ENCODE measurements around the gene AP1B1. TPM values are rescaled to one million over a fixed set of nuclear protein-coding genes. Genes with fewer than 3 reads are reported as not detected.
A peak's percentile ranks its signal among the peaks of the same experiment; 100 is the strongest.

AP1B1 gene
- total and polyA plus RNA-seq, 4 donors, result 22.3 to 71.9 (median 44.2) TPM

DNA sequence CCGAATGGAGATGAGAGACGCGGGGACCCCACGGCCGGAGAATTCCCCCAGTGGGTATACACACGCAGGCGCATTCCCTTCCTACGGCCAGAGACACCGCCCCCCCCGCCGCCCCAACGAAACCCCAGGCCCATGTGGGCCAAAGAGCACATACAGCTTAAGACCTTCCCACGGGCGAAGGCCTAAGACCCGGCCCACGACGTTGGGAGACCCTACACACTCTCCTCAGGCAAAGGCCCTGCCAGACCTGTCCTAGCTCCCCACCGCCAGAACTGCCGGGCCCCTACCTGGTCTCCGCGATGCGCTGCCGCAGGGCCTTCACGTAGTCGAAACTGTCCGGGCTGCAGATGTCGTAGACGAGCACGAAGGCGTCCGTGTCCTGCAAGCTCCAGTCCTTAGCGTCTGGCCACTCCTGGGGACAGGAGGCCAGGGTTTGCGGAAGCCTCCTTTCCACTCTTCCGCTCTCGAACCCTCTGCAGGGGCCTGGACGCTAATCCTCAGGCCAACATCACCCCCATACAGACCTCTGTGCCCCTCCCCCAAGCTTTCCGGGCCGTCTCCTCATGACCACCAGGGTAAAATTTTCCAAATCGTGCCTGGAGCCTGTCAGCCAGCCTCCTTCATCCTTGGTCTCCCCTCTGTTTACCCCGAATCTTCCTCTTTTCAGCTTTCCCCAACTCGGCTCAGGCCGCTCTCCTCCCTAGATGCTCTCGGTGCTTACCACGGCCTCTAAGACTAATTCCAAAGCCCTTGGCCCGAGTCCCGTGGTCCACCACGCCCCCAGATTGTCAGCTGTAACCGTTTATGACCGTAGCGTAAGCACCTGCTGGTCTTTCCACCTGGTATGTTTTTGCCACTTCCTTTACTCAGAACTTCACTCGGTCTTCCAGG is 74.5 kb downstream of the AP1B1 start:
- H3K4me1 ChIP-seq (ENCODE audit: control insufficient read depth in 1 of 2, insufficient read depth in 2 of 2, low read length in 2 of 2), result no peaks in the 10 kb centered on the region
- no peaks in the 10 kb centered on the region for H3K9me3 ChIP-seq (ENCODE audit: control insufficient read depth, low read length)
- no peak for ATAC-seq (ENCODE audit: low FRiP score)
- no peaks in the 10 kb centered on the region for H3K27me3 ChIP-seq (ENCODE audit: control insufficient read depth in 1 of 2, insufficient read depth in 2 of 2, low read length in 1 of 2)
- no peak overlapping the region for H3K4me3 ChIP-seq (ENCODE audit: low read length in 2 of 2)
- H3K36me3 ChIP-seq (ENCODE audit: control insufficient read depth in 1 of 2, insufficient read depth in 2 of 2, low read length in 1 of 2), result no peaks in the 10 kb centered on the region
- DNase-seq, result peak; percentile 46 to 75
- no peak overlapping the region for H3K27ac ChIP-seq (ENCODE audit: low read depth in 1 of 2, low read length in 2 of 2)
- intact Hi-C loops (cut with DNase I), result loop anchor here in 1 of 2 donors (2.0 to 5.0 kb wide), 2 partner anchors 29 to 73 kb away; partner anchors contain the start of gene AP1B1
- WGBS, 2 donors, result 17 to 19% methylated on average over 51 of the region's 51 CpGs

DNA sequence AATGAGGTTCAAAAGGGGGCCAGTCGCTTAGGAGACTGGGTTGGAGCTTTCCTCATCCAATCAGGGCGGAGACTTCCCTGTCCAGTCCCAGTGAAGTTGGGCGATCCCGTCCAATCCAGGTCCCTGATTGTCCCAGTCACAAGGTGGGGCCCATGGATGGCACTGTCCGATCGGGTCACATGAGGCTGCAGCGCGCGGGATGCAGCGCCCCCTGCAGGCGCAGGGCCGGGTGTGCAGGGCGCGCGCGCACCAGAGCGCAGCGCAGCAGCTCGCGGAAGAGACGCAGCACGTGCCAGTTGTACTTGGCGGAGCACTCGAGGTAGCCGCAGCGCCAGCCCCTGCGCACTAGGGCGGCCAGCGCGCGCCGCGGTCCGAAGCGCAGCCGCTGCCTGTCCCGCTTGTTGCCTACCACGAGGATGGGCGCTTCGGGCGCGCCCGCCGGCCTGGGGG is 75.2 kb downstream of the AP1B1 start:
- no peaks in the 10 kb centered on the region for H3K36me3 ChIP-seq (ENCODE audit: control insufficient read depth in 1 of 2, insufficient read depth in 2 of 2, low read length in 1 of 2)
- H3K27me3 ChIP-seq (ENCODE audit: control insufficient read depth in 1 of 2, insufficient read depth in 2 of 2, low read length in 1 of 2), result no peaks in the 10 kb centered on the region
- no peak overlapping the region for H3K4me3 ChIP-seq (ENCODE audit: low read length in 2 of 2)
- H3K4me1 ChIP-seq (ENCODE audit: control insufficient read depth in 1 of 2, insufficient read depth in 2 of 2, low read length in 2 of 2), result no peaks in the 10 kb centered on the region
- 10 to 13% methylated on average over 42 to 44 of the region's 44 CpGs for WGBS, 2 donors
- intact Hi-C loops (cut with DNase I), result loop anchor here in 1 of 2 donors (2.0 to 5.0 kb wide), 2 partner anchors 30 to 74 kb away; partner anchors contain the start of gene AP1B1
- ATAC-seq (ENCODE audit: low FRiP score), result no peak
- H3K27ac ChIP-seq (ENCODE audit: low read depth in 1 of 2, low read length in 2 of 2), result no peak overlapping the region
- peak; percentile 40 to 79 for DNase-seq
- H3K9me3 ChIP-seq (ENCODE audit: control insufficient read depth, low read length), result no peaks in the 10 kb centered on the region

DNA sequence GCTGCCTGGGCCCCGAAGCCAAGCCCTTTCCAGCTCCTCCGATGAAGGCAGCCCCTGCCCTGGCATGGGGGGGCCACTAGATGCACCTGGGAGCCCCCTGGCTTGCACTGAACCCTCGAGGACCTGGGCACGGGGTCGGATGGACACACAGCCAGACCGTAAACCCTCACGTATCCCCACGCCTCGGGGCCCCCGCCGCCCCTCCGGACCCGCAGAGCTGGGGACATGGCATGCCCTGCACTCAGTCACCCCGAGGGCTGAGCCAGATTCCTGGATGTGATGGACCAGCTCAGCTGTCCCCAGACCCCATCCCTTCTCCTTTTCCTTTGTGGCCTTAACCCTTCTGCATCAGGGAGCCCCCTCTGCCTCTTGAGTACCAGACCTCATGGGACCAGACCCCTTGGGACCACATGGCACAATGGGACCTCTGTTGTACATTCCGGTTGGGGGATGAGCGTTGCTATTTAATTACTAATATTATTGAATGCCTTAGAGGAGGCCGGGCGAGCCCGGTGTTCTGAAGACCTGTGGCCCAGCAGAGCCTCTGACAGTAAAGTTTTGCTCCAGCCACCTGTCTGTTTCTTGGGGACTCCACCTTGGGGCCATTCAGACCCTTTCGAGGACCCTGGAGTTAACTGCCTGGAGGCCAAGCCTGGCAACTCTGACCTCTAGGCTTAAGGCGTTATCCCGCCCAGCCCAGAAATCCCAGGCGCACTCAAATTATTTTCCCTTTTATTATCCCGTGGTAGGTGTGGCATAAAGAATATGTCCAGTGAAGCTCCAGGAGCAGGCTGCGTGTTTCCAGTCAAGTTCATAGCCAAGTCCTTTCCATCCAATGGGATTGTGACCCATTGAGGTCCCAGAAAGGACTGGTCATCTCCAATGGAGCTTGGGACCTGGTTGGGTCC is 75.9 kb downstream of the AP1B1 start:
- Histone ChIP-seq H3K4me1 (ENCODE audit: control insufficient read depth in 1 of 2, insufficient read depth in 2 of 2, low read length in 2 of 2) (no peaks in the 10 kb centered on the region), H3K27ac (ENCODE audit: low read depth in 1 of 2, low read length in 2 of 2) (no peak overlapping the region), H3K27me3 (ENCODE audit: control insufficient read depth in 1 of 2, insufficient read depth in 2 of 2, low read length in 1 of 2) (no peaks in the 10 kb centered on the region), H3K4me3 (ENCODE audit: low read length in 2 of 2) (no peak overlapping the region), H3K9me3 (ENCODE audit: control insufficient read depth, low read length) (no peaks in the 10 kb centered on the region), H3K36me3 (ENCODE audit: control insufficient read depth in 1 of 2, insufficient read depth in 2 of 2, low read length in 1 of 2) (no peaks in the 10 kb centered on the region)
- no peak for ATAC-seq (ENCODE audit: low FRiP score)
- WGBS, 2 donors, result 90 to 94% methylated on average over 17 to 25 of the region's 25 CpGs
- intact Hi-C loops (cut with DNase I), result loop anchor here in 1 of 2 donors (2.0 to 5.0 kb wide), 2 partner anchors 30 to 75 kb away; partner anchors contain the start of gene AP1B1
- DNase-seq, result peak; percentile 54 to 80

- DNase-seq (peak; percentile 64 to 86), ATAC-seq (ENCODE audit: low FRiP score) (peak; percentile 0)
- Histone ChIP-seq H3K27ac (ENCODE audit: low read depth in 1 of 2, low read length in 2 of 2) (no peak overlapping the region), H3K9me3 (ENCODE audit: control insufficient read depth, low read length) (no peaks in the 10 kb centered on the region), H3K4me3 (ENCODE audit: low read length in 2 of 2) (no peak overlapping the region), H3K27me3 (ENCODE audit: control insufficient read depth in 1 of 2, insufficient read depth in 2 of 2, low read length in 1 of 2) (no peaks in the 10 kb centered on the region), H3K4me1 (ENCODE audit: control insufficient read depth in 1 of 2, insufficient read depth in 2 of 2, low read length in 2 of 2) (no peaks in the 10 kb centered on the region), H3K36me3 (ENCODE audit: control insufficient read depth in 1 of 2, insufficient read depth in 2 of 2, low read length in 1 of 2) (no peaks in the 10 kb centered on the region)
- 33 to 41% methylated on average over 50 of the region's 50 CpGs for WGBS, 2 donors
- intact Hi-C loops (cut with DNase I), result loop anchor here in 1 of 2 donors (2.0 to 5.0 kb wide), 2 partner anchors 31 to 76 kb away; partner anchors contain the start of gene AP1B1
Measured at GRCh38 chr22:29311464-29312217, 76.7 kb downstream of the AP1B1 start.

- 6 to 7% methylated on average over 16 to 18 of the region's 18 CpGs for WGBS, 2 donors
- no peak overlapping the region for H3K4me3 ChIP-seq (ENCODE audit: low read length in 2 of 2)
- intact Hi-C loops (cut with DNase I), result loop anchor here in 1 of 2 donors (5.0 kb wide), 1 partner anchor 76 kb away; the partner anchor contains the start of gene AP1B1
- no peaks in the 10 kb centered on the region for H3K9me3 ChIP-seq (ENCODE audit: control insufficient read depth, low read length)
- no peaks in the 10 kb centered on the region for H3K36me3 ChIP-seq (ENCODE audit: control insufficient read depth in 1 of 2, insufficient read depth in 2 of 2, low read length in 1 of 2)
- H3K4me1 ChIP-seq (ENCODE audit: control insufficient read depth in 1 of 2, insufficient read depth in 2 of 2, low read length in 2 of 2), result no peaks in the 10 kb centered on the region
- peak overlapping the region in 1 of 2 donors; percentile 72 for H3K27ac ChIP-seq (ENCODE audit: low read depth in 1 of 2, low read length in 2 of 2)
- ATAC-seq (ENCODE audit: low FRiP score), result peak; percentile 91
- DNase-seq, result peak; percentile 98
- H3K27me3 ChIP-seq (ENCODE audit: control insufficient read depth in 1 of 2, insufficient read depth in 2 of 2, low read length in 1 of 2), result no peaks in the 10 kb centered on the region
Measured at GRCh38 chr22:29310863-29311339, 77.5 kb downstream of the AP1B1 start.

- DNase-seq (peak in 1 of 2 donors; percentile 35), ATAC-seq (ENCODE audit: low FRiP score) (peak; percentile 2)
- Histone ChIP-seq H3K27me3 (ENCODE audit: control insufficient read depth in 1 of 2, insufficient read depth in 2 of 2, low read length in 1 of 2) (no peaks in the 10 kb centered on the region), H3K27ac (ENCODE audit: low read depth in 1 of 2, low read length in 2 of 2) (peak overlapping the region in 1 of 2 donors; percentile 72), H3K4me3 (ENCODE audit: low read length in 2 of 2) (no peak overlapping the region), H3K9me3 (ENCODE audit: control insufficient read depth, low read length) (no peaks in the 10 kb centered on the region), H3K36me3 (ENCODE audit: control insufficient read depth in 1 of 2, insufficient read depth in 2 of 2, low read length in 1 of 2) (no peaks in the 10 kb centered on the region), H3K4me1 (ENCODE audit: control insufficient read depth in 1 of 2, insufficient read depth in 2 of 2, low read length in 2 of 2) (no peaks in the 10 kb centered on the region)
- WGBS, 2 donors, result 48 to 57% methylated on average over 27 to 28 of the region's 28 CpGs
- intact Hi-C loops (cut with DNase I), result loop anchor here in 1 of 2 donors (5.0 kb wide), 1 partner anchor 77 kb away; the partner anchor contains the start of gene AP1B1
Measured at GRCh38 chr22:29310065-29310862, 78.1 kb downstream of the AP1B1 start.

- peak; percentile 62 to 83 for DNase-seq
- Histone ChIP-seq H3K36me3 (ENCODE audit: control insufficient read depth in 1 of 2, insufficient read depth in 2 of 2, low read length in 1 of 2) (no peaks in the 10 kb centered on the region), H3K27me3 (ENCODE audit: control insufficient read depth in 1 of 2, insufficient read depth in 2 of 2, low read length in 1 of 2) (no peaks in the 10 kb centered on the region), H3K27ac (ENCODE audit: low read depth in 1 of 2, low read length in 2 of 2) (peak overlapping the region; percentile 16 to 69), H3K4me1 (ENCODE audit: control insufficient read depth in 1 of 2, insufficient read depth in 2 of 2, low read length in 2 of 2) (no peaks in the 10 kb centered on the region), H3K4me3 (ENCODE audit: low read length in 2 of 2) (no peak overlapping the region), H3K9me3 (ENCODE audit: control insufficient read depth, low read length) (no peaks in the 10 kb centered on the region)
- intact Hi-C loops (cut with DNase I), result loop anchor here (5.0 kb wide), 3 partner anchors 42 to 78 kb away; partner anchors contain the start of genes AP1B1 (in 1 of the 2), EWSR1 (in 1 of the 2) and RHBDD3 (in 1 of the 2)
- 47 to 48% methylated on average over 21 of the region's 21 CpGs for WGBS, 2 donors
- ATAC-seq (ENCODE audit: low FRiP score), result no peak
Measured at GRCh38 chr22:29309332-29310064, 78.9 kb downstream of the AP1B1 start.

Measured in aorta (tissue), 5 donors.